WTC11 (cell line): ENCODE results near the gene RCOR3. TPM values are rescaled to one million over a fixed set of nuclear protein-coding genes. Genes with fewer than 3 reads are reported as not detected.

Experiments used
- ATAC-seq: fragments of 200-7000 bp; cut with Tn5 transposase; 2 replicates; pipeline ENCODE4 v1.10.0; 2021; ENCODE audit warnings: mild to moderate bottlenecking, moderate library complexity
- CTCF ChIA-PET: fragments of 300-600 bp; sonication (Branson Sonifier 250); formaldehyde crosslinking; loops from one replicate; lab custom pipeline; 2021; ENCODE audit warnings: antibody characterized with exemption; lab: Charles Lee
- POLR2A ChIA-PET: fragments of 350-600 bp; sonication (Branson Sonifier 250); formaldehyde crosslinking; loops from one replicate; lab custom pipeline; 2021; ENCODE audit warnings: antibody characterized with exemption; lab: Charles Lee
- DNase-seq: peaks from one replicate; pipeline ENCODE4 v3.0.0; 2021; ENCODE audit warnings: low spot score
- H3K27ac Mint-ChIP-seq: 2 replicates; pipeline ENCODE4 v1.8.0; 2021; ENCODE audit warnings: mixed read lengths
- H3K27me3 Mint-ChIP-seq: 2 replicates; pipeline ENCODE4 v1.8.0; 2021; ENCODE audit warnings: low read depth, mild to moderate bottlenecking, moderate library complexity, mixed read lengths
- H3K36me3 Mint-ChIP-seq: 2 replicates; pipeline ENCODE4 v1.8.0; 2021; ENCODE audit warnings: mixed read lengths
- H3K4me1 Mint-ChIP-seq: 2 replicates; pipeline ENCODE4 v1.8.0; 2022; ENCODE audit warnings: mixed read lengths
- H3K4me3 Mint-ChIP-seq: 2 replicates; pipeline ENCODE4 v1.8.0; 2021; ENCODE audit warnings: mild to moderate bottlenecking, moderate library complexity, mixed read lengths
- H3K9me3 Mint-ChIP-seq: 2 replicates; pipeline ENCODE4 v1.8.0; 2021; ENCODE audit warnings: mixed read lengths
- ATF3 ChIP-seq: sonication (generic); formaldehyde crosslinking; conservative IDR thresholded peaks from 2 replicates; pipeline ENCODE4 v1.8.1; 2022; ENCODE audit warnings: mild to moderate bottlenecking, missing genetic modification reagents
- CREB1 ChIP-seq: sonication (generic); formaldehyde crosslinking; IDR thresholded peaks from 2 replicates; pipeline ENCODE4 v1.8.0; 2023; ENCODE audit warnings: mild to moderate bottlenecking, missing genetic modification reagents
- E2F1 ChIP-seq: sonication (generic); formaldehyde crosslinking; IDR thresholded peaks from 2 replicates; pipeline ENCODE4 v1.8.0; 2022; ENCODE audit warnings: mild to moderate bottlenecking, missing genetic modification reagents
- ETV6 ChIP-seq: sonication (generic); formaldehyde crosslinking; IDR thresholded peaks from 2 replicates; pipeline ENCODE4 v1.8.1; 2022; ENCODE audit warnings: mild to moderate bottlenecking, missing genetic modification reagents
- FOXP1 ChIP-seq: sonication (generic); formaldehyde crosslinking; IDR thresholded peaks from 2 replicates; pipeline ENCODE4 v1.8.0; 2022; ENCODE audit warnings: missing genetic modification reagents, mild to moderate bottlenecking, moderate library complexity, borderline replicate concordance
- HMGA2 ChIP-seq: fragments of 250-450 bp; sonication (Bioruptor Pico); IDR thresholded peaks from 2 replicates; pipeline ENCODE4 v1.4.0; 2021; ENCODE audit warnings: mild to moderate bottlenecking, moderate library complexity
- IRF1 ChIP-seq: sonication (generic); formaldehyde crosslinking; IDR thresholded peaks from 2 replicates; pipeline ENCODE4 v1.8.0; 2023; ENCODE audit warnings: missing genetic modification reagents
- IRF2 ChIP-seq: sonication (generic); formaldehyde crosslinking; IDR thresholded peaks from 2 replicates; pipeline ENCODE4 v1.8.0; 2022; ENCODE audit warnings: low read depth, missing genetic modification reagents, borderline replicate concordance
- JAZF1 ChIP-seq: fragments of 250-450 bp; sonication (Bioruptor Pico); IDR thresholded peaks from 2 replicates; pipeline ENCODE4 v1.9.0; 2021; ENCODE audit warnings: moderate library complexity, mild to moderate bottlenecking, inconsistent platforms
- NFYB ChIP-seq: sonication (generic); formaldehyde crosslinking; conservative IDR thresholded peaks from 2 replicates; pipeline ENCODE4 v1.8.0; 2022; ENCODE audit warnings: low read depth, missing genetic modification reagents
- NR3C1 ChIP-seq: sonication (generic); formaldehyde crosslinking; conservative IDR thresholded peaks from 2 replicates; pipeline ENCODE4 v1.8.1; 2023; ENCODE audit warnings: low read depth, mild to moderate bottlenecking, missing genetic modification reagents
- PREB ChIP-seq: sonication (generic); formaldehyde crosslinking; IDR thresholded peaks from 2 replicates; pipeline ENCODE4 v1.8.1; 2022; ENCODE audit warnings: mild to moderate bottlenecking, missing genetic modification reagents, moderate library complexity, borderline replicate concordance
- RORB ChIP-seq: fragments of 250-450 bp; sonication (Bioruptor Pico); IDR thresholded peaks from 2 replicates; pipeline ENCODE4 v1.9.0; 2021; ENCODE audit warnings: mild to moderate bottlenecking
- SOX15 ChIP-seq: fragments of 250-450 bp; sonication (Bioruptor Pico); IDR thresholded peaks from 2 replicates; pipeline ENCODE4 v1.9.0; 2021; ENCODE audit warnings: mild to moderate bottlenecking
- total RNA-seq: library from RNA; stranded (reverse); gene quantifications from 3 replicates; pipeline ENCODE4 v1.2.3, GENCODE V29; 2021
- TF ChIP-seq, protein P1 (sequence below): fragments of 200-600 bp; IDR thresholded peaks from 2 replicates; pipeline ENCODE4 v1.8.0; 2022; ENCODE audit warnings: antibody characterized with exemption
- TF ChIP-seq, protein P2 (sequence below): fragments of 250-450 bp; sonication (Bioruptor Pico); conservative IDR thresholded peaks from 2 replicates; pipeline ENCODE4 v1.9.0; 2021; ENCODE audit warnings: mild to moderate bottlenecking
- TF ChIP-seq, protein P3 (sequence below): fragments of 250-450 bp; sonication (Bioruptor Pico); IDR thresholded peaks from 2 replicates; pipeline ENCODE4 v1.8.0; 2021; ENCODE audit warnings: mild to moderate bottlenecking

The RCOR3 gene
- total RNA-seq, 1 experiment from 2014 or later = 35.9 TPM

GRCh38 chr1:211352985-211353515 lies 93.9 kb downstream of the RCOR3 start:
- ATAC-seq (peak; percentile 88), DNase-seq (peak; percentile 66)
- H3K27ac Mint-ChIP-seq = no peak overlapping the region
- H3K9me3 Mint-ChIP-seq = peaks cover 15% of the 10 kb centered on the region
- H3K36me3 Mint-ChIP-seq = peaks cover 29% of the 10 kb centered on the region
- peaks cover 4% of the 10 kb centered on the region; the same call in 1 of the 2 replicates for H3K4me1 Mint-ChIP-seq
- no peaks in the 10 kb centered on the region for H3K27me3 Mint-ChIP-seq
- POLR2A ChIA-PET = no interaction called here
- TF ChIP-seq RORB (CRISPR knock-in tag) = no peak
- TF ChIP-seq, protein P1, sequence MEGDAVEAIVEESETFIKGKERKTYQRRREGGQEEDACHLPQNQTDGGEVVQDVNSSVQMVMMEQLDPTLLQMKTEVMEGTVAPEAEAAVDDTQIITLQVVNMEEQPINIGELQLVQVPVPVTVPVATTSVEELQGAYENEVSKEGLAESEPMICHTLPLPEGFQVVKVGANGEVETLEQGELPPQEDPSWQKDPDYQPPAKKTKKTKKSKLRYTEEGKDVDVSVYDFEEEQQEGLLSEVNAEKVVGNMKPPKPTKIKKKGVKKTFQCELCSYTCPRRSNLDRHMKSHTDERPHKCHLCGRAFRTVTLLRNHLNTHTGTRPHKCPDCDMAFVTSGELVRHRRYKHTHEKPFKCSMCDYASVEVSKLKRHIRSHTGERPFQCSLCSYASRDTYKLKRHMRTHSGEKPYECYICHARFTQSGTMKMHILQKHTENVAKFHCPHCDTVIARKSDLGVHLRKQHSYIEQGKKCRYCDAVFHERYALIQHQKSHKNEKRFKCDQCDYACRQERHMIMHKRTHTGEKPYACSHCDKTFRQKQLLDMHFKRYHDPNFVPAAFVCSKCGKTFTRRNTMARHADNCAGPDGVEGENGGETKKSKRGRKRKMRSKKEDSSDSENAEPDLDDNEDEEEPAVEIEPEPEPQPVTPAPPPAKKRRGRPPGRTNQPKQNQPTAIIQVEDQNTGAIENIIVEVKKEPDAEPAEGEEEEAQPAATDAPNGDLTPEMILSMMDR = peak; percentile 79
- no peak for TF ChIP-seq CREB1 (CRISPR knock-in tag)
- no peak for TF ChIP-seq IRF1 (CRISPR knock-in tag)
- TF ChIP-seq IRF2 (CRISPR knock-in tag) = no peak
- TF ChIP-seq, all 79 proteins: peak for 1
- no peak overlapping the region for H3K4me3 Mint-ChIP-seq
- CTCF ChIA-PET = no interaction called here

GRCh38 chr1:211353562-211354212 lies 94.5 kb downstream of the RCOR3 start:
- peaks cover 15% of the 10 kb centered on the region for H3K9me3 Mint-ChIP-seq
- H3K27ac Mint-ChIP-seq = no peak overlapping the region
- ATAC-seq (no peak), DNase-seq (no peak)
- no peak for TF ChIP-seq SOX15 (CRISPR knock-in tag)
- TF ChIP-seq NFYB = no peak
- no peak for TF ChIP-seq HMGA2
- no peak for TF ChIP-seq ATF3
- TF ChIP-seq FOXP1 (CRISPR knock-in tag) = no peak
- TF ChIP-seq, protein P2, sequence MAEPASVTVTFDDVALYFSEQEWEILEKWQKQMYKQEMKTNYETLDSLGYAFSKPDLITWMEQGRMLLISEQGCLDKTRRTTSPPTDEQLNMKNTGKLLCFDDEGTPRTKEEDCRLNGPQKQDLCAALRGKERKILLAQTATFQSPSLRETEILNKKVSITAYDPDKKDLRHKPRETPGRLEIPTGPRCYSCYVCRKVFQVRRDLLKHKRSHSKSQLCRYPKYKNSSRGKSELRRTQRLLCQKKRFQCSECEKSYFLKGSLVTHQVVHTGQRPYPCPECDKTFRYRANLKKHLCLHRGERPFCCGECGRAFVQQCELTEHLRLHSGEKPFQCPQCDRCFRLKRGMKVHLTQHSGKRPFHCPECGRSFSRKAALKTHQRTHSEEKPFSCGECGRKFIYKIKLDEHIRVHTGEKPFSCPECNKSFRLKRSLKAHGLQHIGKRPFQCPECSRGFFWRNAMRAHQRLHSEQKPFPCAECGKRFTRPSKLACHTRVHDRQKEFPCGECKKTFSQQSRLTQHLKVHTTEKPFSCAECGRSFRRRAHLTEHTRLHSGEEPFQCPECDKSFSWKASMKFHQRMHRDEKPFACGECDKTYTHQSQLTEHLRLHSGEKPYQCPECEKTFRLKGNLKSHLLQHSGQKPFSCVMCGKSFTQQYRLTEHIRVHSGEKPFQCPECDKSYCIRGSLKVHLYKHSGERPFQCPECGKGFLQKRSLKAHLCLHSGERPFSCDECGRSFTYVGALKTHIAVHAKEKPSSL (CRISPR knock-in tag) = no peak
- no peak for TF ChIP-seq NR3C1 (CRISPR knock-in tag)
- no peak for TF ChIP-seq JAZF1 (CRISPR knock-in tag)
- no peak for TF ChIP-seq ETV6 (CRISPR knock-in tag)
- TF ChIP-seq CREB1 (CRISPR knock-in tag) = no peak
- TF ChIP-seq, protein P3, sequence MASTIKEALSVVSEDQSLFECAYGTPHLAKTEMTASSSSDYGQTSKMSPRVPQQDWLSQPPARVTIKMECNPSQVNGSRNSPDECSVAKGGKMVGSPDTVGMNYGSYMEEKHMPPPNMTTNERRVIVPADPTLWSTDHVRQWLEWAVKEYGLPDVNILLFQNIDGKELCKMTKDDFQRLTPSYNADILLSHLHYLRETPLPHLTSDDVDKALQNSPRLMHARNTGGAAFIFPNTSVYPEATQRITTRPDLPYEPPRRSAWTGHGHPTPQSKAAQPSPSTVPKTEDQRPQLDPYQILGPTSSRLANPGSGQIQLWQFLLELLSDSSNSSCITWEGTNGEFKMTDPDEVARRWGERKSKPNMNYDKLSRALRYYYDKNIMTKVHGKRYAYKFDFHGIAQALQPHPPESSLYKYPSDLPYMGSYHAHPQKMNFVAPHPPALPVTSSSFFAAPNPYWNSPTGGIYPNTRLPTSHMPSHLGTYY (CRISPR knock-in tag) = no peak
- no peak for TF ChIP-seq E2F1 (CRISPR knock-in tag)
- no peak for TF ChIP-seq RORB (CRISPR knock-in tag)
- TF ChIP-seq, protein P1 = no peak
- TF ChIP-seq PREB (CRISPR knock-in tag) = no peak
- ChIA-PET POLR2A (no interaction called here), CTCF (interaction anchor here (0.7 kb wide), 1 partner anchor 8 kb away, joined by 3 read pairs; no protein-coding TSS in a partner anchor)
- peaks cover 29% of the 10 kb centered on the region for H3K36me3 Mint-ChIP-seq
- peaks cover 4% of the 10 kb centered on the region; the same call in 1 of the 2 replicates for H3K4me1 Mint-ChIP-seq
- H3K27me3 Mint-ChIP-seq = no peaks in the 10 kb centered on the region
- H3K4me3 Mint-ChIP-seq = no peak overlapping the region
